K562 (cell line): Measurements from ENCODE around the gene HBP1. TPM values are rescaled to one million over a fixed set of nuclear protein-coding genes. Genes with fewer than 3 reads are reported as not detected.

ENCODE experiments used
- AFF4 ChIP-seq: sonication (generic); formaldehyde crosslinking; IDR thresholded peaks from 2 replicates; pipeline ENCODE4 v1.8.0; 2023; ENCODE audit warnings: mild to moderate bottlenecking, missing genetic modification reagents
- BRD4 ChIP-seq: fragments of 200-600 bp; sonication (generic); IDR thresholded peaks from 2 replicates; pipeline ENCODE4 v1.6.1; 2017; ENCODE audit warnings: inconsistent platforms
- DACH1 ChIP-seq: fragments of 450-650 bp; IDR thresholded peaks from 2 replicates; pipeline ENCODE4 v1.6.1; 2018; ENCODE audit not compliant: partially characterized antibody
- MLX ChIP-seq, 2 experiments: fragments of 450-650 bp in 1 of 2; sonication (generic) in 1 of 2; formaldehyde crosslinking; conservative IDR thresholded peaks; 2 replicates each; pipeline versions ENCODE4 v1.4.0 to v1.8.1; 2020 to 2022; ENCODE audit warnings: mild to moderate bottlenecking in 1 of 2, missing genetic modification reagents in 1 of 2
- RBM25 ChIP-seq: fragments of 200-400 bp; formaldehyde crosslinking; IDR thresholded peaks from 2 replicates; pipeline ENCODE4 v1.6.1; 2018; ENCODE audit warnings: low read length, low read depth, moderate library complexity; ENCODE audit not compliant: severe bottlenecking
- SNAPC5 ChIP-seq: fragments of 250-450 bp; sonication (Bioruptor Pico); IDR thresholded peaks from 2 replicates; pipeline ENCODE4 v1.8.0; 2021; ENCODE audit warnings: moderate library complexity, mild to moderate bottlenecking, inconsistent platforms
- SP1 ChIP-seq: sonication (generic); formaldehyde crosslinking; IDR thresholded peaks from 2 replicates; pipeline ENCODE4 v1.8.1; 2022; ENCODE audit warnings: mild to moderate bottlenecking, missing genetic modification reagents
- TBP ChIP-seq: optimal IDR thresholded peaks from 2 replicates; pipeline ENCODE3; 2011; ENCODE audit warnings: low read depth, low read length, improper control_type of control experiment
- TEAD1 ChIP-seq, 2 experiments: fragments of 450-650 bp in 1 of 2; sonication (generic) in 1 of 2; formaldehyde crosslinking; IDR thresholded peaks; 2 replicates each; pipeline versions ENCODE4 v1.4.0 to v1.8.0; 2020 to 2022; ENCODE audit warnings: mild to moderate bottlenecking in 2 of 2, missing genetic modification reagents in 1 of 2
- polyA plus RNA-seq, 8 experiments: library from polyadenylated mRNA; depleted of rRNA in 4 of 8; stranded (reverse) in 5 of 8; unstranded in 3 of 8; fragments of >200 nt; fragmentation: Nextera tagmentation in 2 of 8; fragmentation: Illumina TruSeq in 1 of 8; extraction: Ambion mirVana in 2 of 8; extraction: Trizol in 1 of 8; gene quantifications; 2 replicates each; pipeline versions ENCODE4 v1.2.1 to v1.2.3, GENCODE V29; 2011 to 2014; ENCODE audit warnings: inconsistent platforms in 1 of 8, missing spikeins in 1 of 8
- total RNA-seq, 7 experiments: library from RNA; depleted of rRNA in 6 of 7; stranded (reverse); fragments of >200 nt in 6 of 7; fragmentation: Illumina TruSeq in 2 of 7; extraction: Trizol in 2 of 7; gene quantifications; 2 replicates each; pipeline versions ENCODE4 v1.2.1 to v1.2.3, GENCODE V29; 2011 to 2021; ENCODE audit warnings: low replicate concordance in 1 of 7

Gene HBP1
- total and polyA plus RNA-seq, 9 of the 15 experiments (the other 6 are each of a cell fraction or from before 2014, with no cell fraction given): 18.7 to 59.9 (median 27.0) TPM

- no peak for TF ChIP-seq SNAPC5 (CRISPR knock-in tag)
- peak; percentile 84 for TF ChIP-seq SP1 (CRISPR knock-in tag)
- peak; percentile 64; the same call in 1 of the 2 replicates for TF ChIP-seq AFF4 (CRISPR knock-in tag)
- peak; percentile 45 for TF ChIP-seq DACH1
- TF ChIP-seq RBM25: no peak
- peak in 1 of 2 experiments; percentile 47; a peak in 1 of 4 replicates for TF ChIP-seq MLX (CRISPR knock-in tag; conservative IDR thresholded peaks at IDR 0.05)
- TF ChIP-seq BRD4: peak; percentile 77; the same call in 1 of the 2 replicates
- peak; percentile 13 to 39; a peak in 2 of 4 replicates for TF ChIP-seq TEAD1 (CRISPR knock-in tag; IDR thresholded peaks at IDR 0.05)
- TF ChIP-seq TBP: peak; percentile 88
Observed at GRCh38 chr7:107169120-107170050, 582 bp downstream of the HBP1 start (continued).
